Stimulated activated CD8-positive, alpha-beta memory T cell treated with anti-CD3 and anti-CD28 coated beads, Interleukin-15, amount 100 ng/mL, for 1 hour (primary cell): ENCODE results near the gene CUEDC2.
"Not testable (repeated sequence)": the region's sequence is repeated elsewhere in the genome, so short reads cannot be mapped to it uniquely, and the experiment has no call there.

Experiments
- DNase-seq: peaks from one replicate; pipeline ENCODE4 v3.0.0-alpha.2; 2020; ENCODE audit warnings: low read depth

CUEDC2 gene

GRCh38 chr10:102454662-102455487, 22.5 kb upstream of the CUEDC2 start:
- DNase-seq: not testable (repeated sequence)

- DNase-seq: no peak
Observed at GRCh38 chr10:102453502-102453901, 21.1 kb upstream of the CUEDC2 start.

- DNase-seq: no peak
Observed at GRCh38 chr10:102452672-102453340, 20.4 kb upstream of the CUEDC2 start.

GRCh38 chr10:102451105-102451969, 19.0 kb upstream of the CUEDC2 start, which contains the start of gene C10orf95:
Gene C10orf95, minus strand, starts transcription at chr10:102451543. Its CDS starts 450 bp downstream, at chr10:102451093.
- no peak for DNase-seq

GRCh38 chr10:102450374-102451104, 18.2 kb upstream of the CUEDC2 start:
- DNase-seq: peak; percentile 61

- no peak for DNase-seq
Observed at GRCh38 chr10:102450124-102450373, 17.7 kb upstream of the CUEDC2 start.

- DNase-seq: peak; percentile 76
Observed at GRCh38 chr10:102449321-102450123, 17.1 kb upstream of the CUEDC2 start.

GRCh38 chr10:102444851-102445250, 12.5 kb upstream of the CUEDC2 start:
- no peak for DNase-seq

- DNase-seq: no peak
Observed at GRCh38 chr10:102438374-102438773, 6.0 kb upstream of the CUEDC2 start.

GRCh38 chr10:102437515-102437914, 5.1 kb upstream of the CUEDC2 start:
- no peak for DNase-seq

GRCh38 chr10:102436312-102436711, 3.9 kb upstream of the CUEDC2 start:
- DNase-seq: no peak

GRCh38 chr10:102435529-102436233, 3.3 kb upstream of the CUEDC2 start:
- DNase-seq: no peak

- DNase-seq: no peak
Observed at GRCh38 chr10:102435133-102435497, 2.7 kb upstream of the CUEDC2 start.

- DNase-seq: no peak
Observed at GRCh38 chr10:102434394-102435132, 2.2 kb upstream of the CUEDC2 start.

- DNase-seq: no peak
Observed at GRCh38 chr10:102433619-102434046, 1.3 kb upstream of the CUEDC2 start.

GRCh38 chr10:102431452-102432124, 786 bp downstream of the CUEDC2 start:
- no peak for DNase-seq

- no peak for DNase-seq
Observed at GRCh38 chr10:102429468-102429867, 2.9 kb downstream of the CUEDC2 start.

GRCh38 chr10:102426803-102427287, 5.5 kb downstream of the CUEDC2 start:
- DNase-seq: no peak

- DNase-seq: no peak
Observed at GRCh38 chr10:102425444-102425843, 6.9 kb downstream of the CUEDC2 start.
